HG02642 (cell line): Measurements from ENCODE around the gene ARHGEF1.

ENCODE experiments used
- ATAC-seq: cut with Tn5 transposase; IDR thresholded peaks from one replicate; pipeline ENCODE4 v1.9.1; 2021; ENCODE audit warnings: mild to moderate bottlenecking; ENCODE audit not compliant: unreplicated experiment, poor library complexity

ARHGEF1 gene

DNA sequence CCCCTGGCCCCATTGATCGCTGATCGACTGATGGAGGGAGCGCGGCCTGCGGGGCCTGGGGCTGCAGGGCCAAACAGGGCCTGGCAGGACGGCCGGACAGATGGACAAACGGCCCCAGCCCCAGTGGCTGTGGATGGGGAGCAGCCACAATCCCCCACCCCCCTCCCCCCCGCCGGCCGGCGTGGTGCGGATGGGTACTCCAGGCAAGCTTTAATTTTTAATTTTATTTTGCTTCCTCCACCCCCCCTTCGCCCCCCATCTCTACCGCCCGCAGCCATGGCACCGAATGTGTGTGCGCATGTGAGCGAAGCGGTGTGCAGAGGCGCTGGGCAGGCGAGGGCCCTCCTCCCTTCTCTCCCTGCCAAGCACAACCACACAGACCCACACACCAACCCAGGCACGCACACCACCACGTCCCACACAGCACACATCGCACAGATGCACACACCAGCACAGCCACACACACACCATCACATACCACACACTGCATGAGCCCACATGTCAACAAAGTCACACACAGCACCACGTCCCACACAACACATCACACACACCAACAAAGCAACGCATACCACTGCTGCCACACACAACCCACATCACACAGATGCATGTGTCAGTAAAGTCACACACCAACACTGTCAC is 32.9 kb downstream of the ARHGEF1 start:
- no peak for ATAC-seq

DNA sequence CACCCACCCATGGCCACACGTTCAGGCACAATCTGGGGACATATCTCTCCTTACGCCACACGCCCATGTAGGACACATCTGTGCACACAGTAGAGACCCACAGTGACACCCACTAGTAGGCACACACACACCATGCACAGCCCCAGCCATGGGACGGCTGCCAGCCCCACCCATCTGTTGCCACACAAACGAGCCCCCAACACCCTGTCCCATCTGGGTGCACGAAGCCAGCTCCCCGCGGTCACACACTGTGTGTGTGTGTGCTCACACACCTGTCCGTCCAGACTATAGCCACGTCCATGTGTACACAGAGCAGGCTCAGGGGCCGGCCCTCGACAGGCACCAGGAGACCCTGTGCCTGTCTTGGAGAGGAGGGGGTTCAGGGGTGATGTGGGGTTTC is 34.7 kb downstream of the ARHGEF1 start:
- no peak for ATAC-seq

DNA sequence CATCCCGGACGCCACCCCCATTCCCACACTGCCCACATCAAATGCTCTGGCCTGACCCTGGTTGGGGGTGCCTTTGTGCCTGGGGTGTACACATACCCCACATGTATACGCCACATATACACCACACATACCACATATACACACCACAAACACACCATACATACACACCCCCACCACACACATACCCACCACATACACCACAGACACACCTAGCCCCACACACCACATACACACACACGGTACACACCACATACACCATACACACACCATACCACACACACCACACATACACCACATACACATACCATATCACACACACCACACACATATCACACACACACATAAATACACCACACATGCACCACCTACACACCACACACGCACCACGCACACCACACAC is 35.1 kb downstream of the ARHGEF1 start:
- no peak for ATAC-seq

DNA sequence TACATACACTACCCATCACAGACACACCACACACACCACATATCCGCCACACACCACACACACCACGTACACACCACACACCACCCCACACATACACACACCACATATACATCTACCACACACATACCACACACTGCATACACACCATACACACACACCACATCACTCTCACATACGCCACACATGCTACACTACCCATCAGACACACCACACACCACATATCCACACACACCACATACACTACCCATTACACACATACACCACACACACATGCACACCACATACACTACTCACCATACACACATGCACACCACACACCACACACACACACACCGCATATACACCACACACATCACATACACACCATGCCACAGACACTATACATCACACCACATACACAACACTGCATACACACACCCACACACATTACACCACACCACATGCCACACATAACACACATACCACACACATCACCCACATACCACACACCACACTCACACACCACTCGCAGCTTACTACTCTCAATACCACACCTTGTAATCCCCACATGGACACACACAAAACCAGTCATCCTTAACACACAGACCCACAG is 35.8 kb downstream of the ARHGEF1 start:
- no peak for ATAC-seq

DNA sequence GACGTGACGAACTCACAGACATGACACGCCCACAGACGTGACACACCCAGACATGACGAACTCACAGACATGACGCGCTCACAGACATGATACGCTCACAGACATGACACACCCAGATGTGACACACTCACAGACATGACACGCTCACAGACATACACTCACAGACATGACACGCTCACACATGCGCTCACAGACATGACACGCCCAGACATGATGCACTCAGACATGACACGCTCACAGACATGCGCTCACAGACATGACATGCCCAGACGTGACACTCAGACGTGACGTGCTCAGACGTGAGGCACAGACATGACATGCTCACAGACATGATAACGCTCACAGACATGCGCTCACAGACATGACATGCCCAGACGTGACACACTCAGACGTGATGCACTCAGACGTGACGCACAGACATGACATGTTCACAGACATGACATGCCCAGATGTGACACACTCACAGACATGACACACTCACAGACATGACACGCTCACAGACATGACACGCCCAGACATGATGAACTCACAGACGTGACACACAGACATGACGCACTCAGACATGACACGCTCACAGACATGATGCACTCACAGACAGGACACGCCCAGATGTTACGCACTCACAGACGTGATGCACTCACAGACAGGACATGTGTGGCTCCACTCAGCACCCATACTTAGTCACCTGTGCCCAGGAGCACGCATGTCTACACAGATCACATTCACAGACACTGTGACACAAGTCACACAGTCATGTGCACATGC is 37.1 kb downstream of the ARHGEF1 start:
- no peak for ATAC-seq

DNA sequence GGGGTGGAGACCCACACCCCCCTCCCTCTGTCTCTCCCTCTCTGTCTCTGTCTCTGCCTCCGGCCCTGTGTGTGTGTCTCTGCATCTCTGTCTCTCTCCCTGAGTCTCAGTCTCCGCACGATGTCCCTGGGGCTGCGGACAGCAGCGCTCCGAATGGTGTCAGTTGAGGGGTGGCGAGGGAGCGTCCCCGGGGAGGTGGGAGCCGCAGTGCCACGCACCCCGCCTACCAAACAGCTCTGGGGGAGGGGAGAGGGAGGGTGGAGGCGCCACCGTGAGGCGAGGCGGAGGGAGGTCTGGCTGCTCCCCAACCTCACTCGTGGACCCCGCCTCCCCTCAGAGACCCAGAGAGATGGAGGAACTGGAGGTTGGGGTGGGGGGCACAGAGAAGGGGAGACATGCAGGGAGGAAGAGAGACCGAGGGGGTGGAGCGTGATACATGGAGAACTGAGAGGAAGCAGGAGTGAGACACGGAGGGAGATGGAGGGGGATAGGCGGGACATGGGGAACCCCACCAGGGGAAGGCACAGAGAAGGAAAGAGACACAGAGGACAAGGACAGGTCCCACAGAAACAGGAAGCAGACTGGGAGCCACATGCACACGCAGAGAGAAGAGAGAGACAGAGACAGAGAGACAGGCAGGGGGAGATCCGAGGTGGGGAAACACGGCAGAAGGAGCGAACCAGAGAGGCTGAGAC is 38.0 kb downstream of the ARHGEF1 start:
- ATAC-seq = no peak

DNA sequence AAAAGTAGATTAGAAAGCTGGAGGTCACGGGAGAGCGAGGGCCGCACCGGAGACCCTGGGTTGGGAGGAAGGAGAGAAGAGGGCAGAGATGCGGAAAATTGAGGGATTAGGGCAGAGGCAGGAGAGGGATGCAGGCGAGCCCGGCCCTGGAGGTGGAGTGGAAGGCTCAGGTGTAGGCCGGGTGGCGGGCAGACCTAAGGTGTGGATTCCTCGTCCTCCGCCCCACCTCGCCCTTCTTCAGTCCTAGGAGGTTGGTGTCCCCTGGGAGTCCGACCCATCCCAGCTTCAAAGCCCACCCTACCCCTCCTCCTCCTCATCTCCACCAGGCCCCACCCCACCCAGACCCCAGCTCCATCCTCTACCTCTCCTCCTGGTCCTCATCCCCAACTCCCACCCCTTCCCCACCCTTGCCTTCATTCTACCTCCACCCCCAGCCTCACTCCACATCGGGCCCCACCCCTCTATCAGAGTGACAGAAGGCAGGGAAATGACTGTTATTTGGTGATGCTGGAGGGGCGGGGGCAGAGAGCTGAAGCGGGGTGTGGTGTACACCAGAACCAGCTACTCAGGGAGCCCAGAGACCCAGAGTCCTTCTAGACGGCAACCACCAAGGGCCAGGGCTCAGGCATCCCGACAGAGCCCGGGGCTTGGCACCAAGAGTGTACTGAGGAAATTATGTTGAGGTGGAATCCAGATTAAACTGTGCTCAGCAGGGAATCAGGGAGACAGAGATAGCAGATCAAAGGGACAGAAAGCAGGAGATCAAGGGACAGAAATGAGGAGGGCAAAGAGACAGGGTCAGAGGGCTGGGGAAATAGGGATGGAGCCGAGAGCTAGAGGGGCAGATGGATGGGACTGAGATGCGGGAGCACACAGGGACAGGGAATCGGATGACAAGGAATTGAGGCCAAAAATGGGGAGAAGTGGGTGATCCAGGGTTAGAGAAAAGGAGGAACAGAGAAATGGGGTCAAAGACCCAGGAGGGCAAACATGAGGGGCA is 38.9 kb downstream of the ARHGEF1 start:
- ATAC-seq = no peak

DNA sequence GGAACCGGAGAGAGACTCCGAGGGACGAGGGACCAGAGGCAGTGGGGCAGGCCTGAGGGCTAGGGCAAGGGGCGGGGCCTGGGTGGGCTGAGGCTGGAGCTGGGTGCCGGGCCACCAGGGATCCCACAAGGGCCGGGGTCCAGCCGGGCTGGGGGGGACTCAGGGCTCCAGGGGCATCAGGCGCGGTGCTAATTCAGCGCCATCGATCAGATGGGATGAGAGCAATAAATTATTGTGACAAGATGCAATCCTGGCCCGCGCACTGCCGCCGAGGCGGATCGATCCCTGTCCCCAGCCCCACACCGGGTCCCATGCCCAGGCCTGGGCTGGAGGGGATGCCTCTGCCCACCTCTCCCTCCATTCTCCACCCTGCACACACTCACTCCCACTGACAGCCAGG is 39.6 kb downstream of the ARHGEF1 start:
- no peak for ATAC-seq

DNA sequence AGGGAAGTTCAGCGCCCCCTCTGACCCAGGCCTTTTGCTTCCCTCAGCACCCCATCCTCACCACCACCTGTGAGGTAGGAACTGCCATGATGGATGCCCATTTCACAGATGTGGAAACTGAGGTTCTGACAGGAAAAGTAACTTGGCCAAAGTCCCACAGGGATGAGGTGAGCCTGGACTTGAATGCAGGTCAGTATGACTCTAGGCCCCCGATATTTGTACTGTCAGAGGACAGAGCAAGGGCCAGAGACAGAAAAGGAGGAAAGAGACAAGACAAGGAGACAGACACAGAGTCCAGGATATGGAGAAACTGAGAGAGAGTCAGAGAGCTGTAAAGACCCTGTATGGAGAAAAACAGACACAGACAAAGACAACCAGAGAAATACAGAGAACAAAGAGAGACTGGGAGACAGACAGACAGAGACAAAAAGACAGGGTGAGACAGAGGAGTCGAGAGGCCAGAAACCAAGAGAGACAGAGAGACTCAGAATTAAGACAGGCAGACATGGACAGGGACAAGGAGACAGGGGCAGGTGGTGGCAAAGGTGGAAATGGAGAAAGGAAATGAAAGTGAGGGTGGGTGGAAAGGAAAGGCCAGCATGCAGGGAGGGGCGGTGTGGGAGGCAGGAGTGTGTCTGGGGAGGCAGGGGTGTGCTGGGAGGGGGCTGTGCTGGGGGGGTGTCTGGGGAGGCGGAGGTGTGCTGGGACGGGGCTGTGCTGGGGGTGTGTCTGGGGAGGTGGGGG is 40.2 kb downstream of the ARHGEF1 start:
- ATAC-seq = no peak

DNA sequence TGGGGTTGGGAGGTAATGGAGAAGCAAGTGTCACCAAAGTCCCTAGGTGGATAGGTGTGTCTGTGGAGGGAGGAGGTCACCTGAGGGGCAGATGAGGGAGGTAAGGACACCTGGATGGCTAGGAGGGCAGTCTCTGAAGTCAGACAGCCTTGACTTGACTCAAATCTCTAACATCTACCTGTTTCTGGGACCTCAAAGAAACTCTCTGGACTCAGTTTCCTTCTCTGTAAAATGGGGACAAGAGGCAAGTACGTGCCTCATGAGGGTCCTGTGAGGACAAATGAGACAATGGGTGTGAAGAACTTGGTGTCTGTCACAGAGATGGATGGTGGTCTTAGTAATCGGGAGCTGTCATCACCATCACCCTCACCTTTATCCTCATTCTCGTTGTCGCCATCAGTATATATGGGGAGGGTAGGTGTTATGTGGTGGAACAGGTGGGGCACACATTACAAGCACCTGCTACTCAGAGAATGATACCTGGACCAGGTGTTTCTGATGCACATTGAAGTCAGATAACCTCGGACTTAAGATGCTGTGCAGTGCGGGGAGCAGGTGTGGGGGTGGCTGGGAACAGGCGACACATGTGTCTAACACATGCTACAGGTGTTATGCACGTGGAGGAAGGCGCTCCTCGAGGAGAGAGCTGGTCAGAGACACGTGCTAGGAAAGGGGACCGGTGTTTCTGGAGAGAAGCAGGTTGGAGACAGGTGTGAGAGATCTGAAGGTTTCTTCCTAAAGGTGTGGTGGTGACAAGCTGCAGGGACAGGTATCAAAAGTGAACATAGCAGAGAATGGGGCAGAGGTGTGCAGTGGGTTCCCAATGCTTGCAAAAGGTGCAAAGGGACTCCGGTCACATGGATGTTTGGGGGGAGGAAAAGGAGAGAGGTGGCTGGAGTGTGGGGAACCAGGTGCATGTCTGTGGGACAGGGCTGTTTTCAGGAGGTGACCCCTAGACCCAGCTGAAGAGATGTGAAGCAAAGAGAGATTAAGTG is 41.5 kb downstream of the ARHGEF1 start:
- ATAC-seq = no peak

DNA sequence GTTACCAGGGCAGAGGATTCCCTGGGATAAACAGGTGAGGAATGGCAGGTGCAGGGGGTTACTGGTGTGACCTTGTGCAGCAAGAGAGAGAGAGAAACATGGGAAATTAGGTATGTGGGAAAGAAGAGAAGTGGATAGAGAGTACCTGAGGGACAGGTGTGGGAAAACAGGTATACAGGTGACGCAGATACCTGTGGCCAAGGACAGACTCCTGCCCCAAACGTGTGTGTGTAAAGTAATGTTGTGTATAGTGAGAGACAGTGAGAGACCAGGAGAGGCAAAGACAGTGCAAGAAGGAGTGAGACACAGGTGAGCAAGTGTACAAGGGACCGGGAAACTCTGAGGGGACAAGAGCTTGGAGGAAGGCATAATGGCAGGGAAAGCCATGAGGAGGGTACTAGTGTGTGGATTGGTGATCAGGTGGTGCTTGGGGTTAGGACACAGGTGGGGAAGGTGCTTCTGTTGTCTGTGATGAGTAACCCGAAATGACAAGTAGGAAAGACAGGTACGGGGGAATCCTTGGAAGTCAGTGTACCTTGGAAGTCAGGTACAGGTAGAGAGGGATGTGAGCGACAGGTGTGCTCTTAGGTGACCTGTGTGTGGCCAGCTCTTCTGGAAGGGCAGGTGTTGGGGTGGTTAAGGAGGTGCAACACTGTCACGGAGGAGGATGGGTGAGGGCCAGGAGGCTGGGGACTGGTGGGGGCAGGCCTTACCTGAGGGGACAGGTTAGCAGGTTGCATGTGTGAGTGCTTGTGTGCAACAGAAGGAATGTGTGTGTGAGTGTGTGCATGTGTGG is 42.4 kb downstream of the ARHGEF1 start:
- ATAC-seq = no peak

DNA sequence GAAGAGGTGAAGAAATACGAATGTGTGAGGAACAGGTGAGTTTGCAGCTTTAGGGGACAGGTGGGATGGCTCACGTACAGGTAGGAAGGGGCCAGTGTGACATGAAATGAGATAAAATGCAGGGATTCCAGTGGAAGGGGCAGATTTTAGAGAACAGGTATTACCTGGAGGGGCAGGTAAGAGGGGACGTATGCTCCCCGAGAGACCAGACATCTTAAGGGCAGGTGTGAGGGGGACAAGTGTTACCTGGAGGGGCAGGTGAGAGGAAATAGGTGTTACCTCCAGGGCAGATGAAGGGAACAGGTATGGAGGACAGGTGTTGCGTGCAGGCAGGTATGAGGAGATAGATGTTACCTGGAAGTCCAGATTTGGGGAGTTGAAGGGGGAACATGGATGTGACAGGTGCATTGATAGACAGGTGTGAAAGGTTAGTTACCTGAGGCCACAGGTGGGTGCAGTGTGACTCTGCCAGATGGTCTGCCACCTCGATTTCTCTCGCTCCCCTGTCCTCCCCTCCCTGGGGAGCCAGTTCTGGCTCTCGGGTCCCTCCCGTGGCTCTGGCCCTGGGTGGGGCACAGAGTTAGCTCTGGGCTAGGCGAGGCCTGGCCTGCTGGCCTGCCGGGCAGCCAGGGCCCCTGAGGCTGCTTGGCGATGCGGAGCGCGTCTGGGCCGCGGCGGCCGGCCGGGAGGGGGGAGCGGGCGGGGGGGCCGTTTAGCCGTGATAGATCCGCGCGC is 43.2 kb downstream of the ARHGEF1 start:
- ATAC-seq = no peak

DNA sequence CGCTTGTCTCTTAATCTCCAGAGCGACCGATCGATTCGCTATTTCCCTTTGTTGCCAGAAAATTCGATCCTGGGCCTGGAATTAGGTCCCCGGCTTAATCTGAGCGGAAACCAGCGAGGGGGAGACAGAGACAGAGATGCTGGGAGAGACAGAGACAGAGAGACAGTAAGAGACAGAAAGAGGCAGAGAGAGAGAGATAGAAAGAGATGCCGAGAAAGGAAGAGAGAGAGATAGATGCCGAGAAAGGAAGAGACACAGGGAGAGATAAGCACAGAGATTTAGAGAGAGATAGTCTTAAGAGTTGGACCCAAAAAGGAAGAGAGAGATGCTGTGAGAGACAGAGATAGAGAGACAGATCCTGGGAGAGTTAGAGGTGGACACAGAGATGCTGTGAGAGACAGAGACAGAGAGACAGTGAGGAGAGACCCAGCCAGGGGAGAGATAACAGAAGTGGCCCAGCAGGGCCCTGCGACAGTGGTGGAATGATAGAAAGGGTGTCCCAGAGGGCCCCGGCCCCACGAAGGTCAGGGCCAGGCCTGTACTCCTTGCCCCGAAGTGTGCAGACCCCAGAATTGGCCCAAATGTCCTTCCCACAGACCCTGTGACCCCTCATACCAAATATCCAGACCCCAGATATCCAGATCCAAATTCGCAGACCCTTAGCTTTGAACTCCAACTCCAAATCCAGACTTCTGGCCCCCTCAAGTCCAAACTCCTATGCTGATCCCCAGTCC is 43.9 kb downstream of the ARHGEF1 start:
- no peak for ATAC-seq

DNA sequence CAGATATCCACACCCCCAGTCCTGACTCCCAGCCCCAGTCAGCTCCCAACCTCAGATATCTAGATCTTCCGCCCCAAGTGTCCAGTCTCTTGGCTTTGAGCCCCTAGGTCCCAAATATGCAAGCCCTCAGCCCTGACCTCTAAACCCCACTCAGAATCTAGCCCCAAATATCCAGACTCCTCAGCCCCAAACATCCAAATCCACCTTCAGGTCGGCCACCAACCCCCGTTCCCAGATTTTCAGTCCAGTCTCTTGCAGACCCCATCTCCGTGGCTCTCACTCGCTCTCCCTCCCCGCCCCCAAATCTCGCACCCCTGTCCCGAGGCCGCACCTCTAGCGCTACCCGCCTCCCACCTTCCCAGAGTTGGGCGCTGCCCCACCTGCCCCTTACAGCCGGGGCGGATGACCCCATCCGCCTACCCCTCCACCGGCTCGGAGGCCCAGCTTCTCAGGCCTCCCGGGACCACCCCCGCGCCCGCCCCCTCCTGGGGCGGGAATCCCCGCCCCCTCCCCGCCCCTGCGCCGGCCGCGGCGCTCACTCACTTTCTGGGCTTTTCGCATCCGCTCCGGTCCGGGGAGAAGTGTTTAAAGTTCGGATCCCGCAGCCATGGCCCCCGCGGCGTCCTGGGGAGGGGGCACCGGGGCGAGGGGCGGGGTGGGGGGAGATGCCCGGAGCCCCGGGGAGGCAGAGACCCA is 44.7 kb downstream of the ARHGEF1 start:
- no peak for ATAC-seq

DNA sequence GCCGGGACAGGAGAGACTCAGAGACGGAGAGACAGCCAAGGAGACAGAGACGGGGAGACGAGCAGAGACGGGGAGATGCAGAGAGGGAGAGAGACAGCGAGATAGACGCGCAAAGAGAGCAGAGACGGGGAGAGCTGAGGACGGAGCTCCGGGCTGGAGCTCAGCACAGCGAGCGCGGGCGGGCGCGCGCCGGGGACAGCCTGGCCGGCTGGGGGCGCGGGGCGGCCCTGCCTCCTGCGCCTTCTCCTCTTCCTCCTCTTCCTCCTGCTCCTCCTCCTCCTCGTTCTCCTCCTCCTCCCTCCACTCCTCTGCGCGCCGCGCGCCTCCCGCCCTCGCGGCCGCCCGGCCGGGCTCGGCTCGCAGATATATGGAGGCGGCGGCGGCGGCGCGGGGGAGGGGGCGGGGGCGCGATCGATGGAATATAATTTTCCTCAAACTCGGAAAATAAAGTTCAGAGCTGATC is 45.3 kb downstream of the ARHGEF1 start, which contains the start of gene ERFL:
Gene ERFL, minus strand, starts transcription at position 229 of the 463 bp plus-strand sequence. CDS start 15,530 bp downstream, outside the sequence.
- ATAC-seq = no peak
